Mucosa of descending colon (tissue), 3 donors: ENCODE data around the gene PFKL. TPM values are rescaled to one million over a fixed set of nuclear protein-coding genes. Genes with fewer than 3 reads are reported as not detected.

ENCODE experiments used
- ATAC-seq: fragments of 200-7000 bp; cut with Tn5 transposase; one replicate; pipeline ENCODE4 v1.9.1; 2020; ENCODE audit warnings: mild to moderate bottlenecking, moderate library complexity
- DNase-seq, 3 donors: peaks; one replicate each; pipeline ENCODE4 v3.0.0-alpha.2; 2020
- H3K36me3 ChIP-seq: fragments of 200-600 bp; one replicate; pipeline ENCODE4 v1.8.0; 2021; ENCODE audit warnings: low read depth, mild to moderate bottlenecking
- H3K4me1 ChIP-seq: fragments of 200-600 bp; one replicate; pipeline ENCODE4 v1.8.0; 2021; ENCODE audit warnings: low read depth, mild to moderate bottlenecking
- H3K4me3 ChIP-seq: fragments of 200-600 bp; one replicate; pipeline ENCODE4 v1.8.0; 2021; ENCODE audit warnings: mild to moderate bottlenecking
- H3K9me3 ChIP-seq: fragments of 200-600 bp; one replicate; pipeline ENCODE4 v1.8.0; 2021; ENCODE audit warnings: mild to moderate bottlenecking
- intact Hi-C, 2 donors: fragments of 100-400 bp; cut with DNase I in 1 of 2; cut with micrococcal nuclease in 1 of 2; formaldehyde crosslinking; loops; one replicate each; pipeline versions ENCODE4 v1.11.0 to v1.11.1; 2022; cut with DNase I, micrococcal nuclease
- total RNA-seq, 3 donors: library from RNA; stranded (reverse); fragmentation: NEBNext Ultra II Directional in 2 of 3; extraction: Animal tissue kit (Norgen Biotek cat#: 25700) in 2 of 3; gene quantifications; one replicate each; pipeline versions ENCODE4 v1.2.1 to v1.2.4, GENCODE V29; 2021 to 2023
- TF ChIP-seq, protein P1 (sequence below): fragments of 200-600 bp; IDR thresholded peaks from one replicate; pipeline ENCODE4 v1.8.0; 2022; ENCODE audit warnings: antibody characterized with exemption, mild to moderate bottlenecking
- donor health status: DM: no; HTN: no; CAD: no; lungs with moderate emphysema.
- donor health status: DM: no; HTN: no; CAD: no.
- donor health status: DM: no; HTN: yes; CAD: no.

The PFKL gene
- total RNA-seq, 3 donors from 2014 or later, result 150 to 299 (median 237) TPM

GRCh38 chr21:44332383-44332782 lies 32.5 kb downstream of the PFKL start:
- TF ChIP-seq, protein P1, sequence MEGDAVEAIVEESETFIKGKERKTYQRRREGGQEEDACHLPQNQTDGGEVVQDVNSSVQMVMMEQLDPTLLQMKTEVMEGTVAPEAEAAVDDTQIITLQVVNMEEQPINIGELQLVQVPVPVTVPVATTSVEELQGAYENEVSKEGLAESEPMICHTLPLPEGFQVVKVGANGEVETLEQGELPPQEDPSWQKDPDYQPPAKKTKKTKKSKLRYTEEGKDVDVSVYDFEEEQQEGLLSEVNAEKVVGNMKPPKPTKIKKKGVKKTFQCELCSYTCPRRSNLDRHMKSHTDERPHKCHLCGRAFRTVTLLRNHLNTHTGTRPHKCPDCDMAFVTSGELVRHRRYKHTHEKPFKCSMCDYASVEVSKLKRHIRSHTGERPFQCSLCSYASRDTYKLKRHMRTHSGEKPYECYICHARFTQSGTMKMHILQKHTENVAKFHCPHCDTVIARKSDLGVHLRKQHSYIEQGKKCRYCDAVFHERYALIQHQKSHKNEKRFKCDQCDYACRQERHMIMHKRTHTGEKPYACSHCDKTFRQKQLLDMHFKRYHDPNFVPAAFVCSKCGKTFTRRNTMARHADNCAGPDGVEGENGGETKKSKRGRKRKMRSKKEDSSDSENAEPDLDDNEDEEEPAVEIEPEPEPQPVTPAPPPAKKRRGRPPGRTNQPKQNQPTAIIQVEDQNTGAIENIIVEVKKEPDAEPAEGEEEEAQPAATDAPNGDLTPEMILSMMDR, result no peak
- DNase-seq (no peak), ATAC-seq (no peak)
- Histone ChIP-seq H3K4me3 (no peak overlapping the region), H3K4me1 (peaks cover 2% of the 10 kb centered on the region), H3K36me3 (no peaks in the 10 kb centered on the region), H3K9me3 (no peaks in the 10 kb centered on the region)
- intact Hi-C loops, result no loop called here

DNA sequence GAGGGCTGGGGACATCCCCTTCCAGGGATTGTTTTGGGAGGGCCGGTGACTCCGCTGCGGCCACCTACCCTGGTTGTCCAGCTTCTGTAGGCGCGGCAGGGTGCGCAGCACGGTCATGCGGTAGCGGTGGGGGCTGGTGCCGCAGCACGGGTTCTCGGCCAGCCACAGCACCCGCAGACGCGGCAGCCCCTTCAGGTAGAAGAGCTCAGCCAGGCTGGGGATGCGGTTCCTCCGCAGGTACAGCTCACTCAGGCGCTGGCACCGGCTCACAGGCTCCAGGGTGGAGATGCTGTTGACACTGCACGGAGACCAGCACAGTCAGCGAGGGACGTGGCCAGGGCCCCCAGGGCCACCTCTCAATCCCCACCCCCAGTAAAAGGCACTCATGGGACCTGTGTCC lies 33.1 kb downstream of the PFKL start:
- Histone ChIP-seq H3K9me3 (no peaks in the 10 kb centered on the region), H3K4me1 (peaks cover 5% of the 10 kb centered on the region), H3K36me3 (no peaks in the 10 kb centered on the region), H3K4me3 (no peak overlapping the region)
- TF ChIP-seq, protein P1, result no peak
- ATAC-seq (no peak), DNase-seq (no peak)
- intact Hi-C loops, result no loop called here

DNA sequence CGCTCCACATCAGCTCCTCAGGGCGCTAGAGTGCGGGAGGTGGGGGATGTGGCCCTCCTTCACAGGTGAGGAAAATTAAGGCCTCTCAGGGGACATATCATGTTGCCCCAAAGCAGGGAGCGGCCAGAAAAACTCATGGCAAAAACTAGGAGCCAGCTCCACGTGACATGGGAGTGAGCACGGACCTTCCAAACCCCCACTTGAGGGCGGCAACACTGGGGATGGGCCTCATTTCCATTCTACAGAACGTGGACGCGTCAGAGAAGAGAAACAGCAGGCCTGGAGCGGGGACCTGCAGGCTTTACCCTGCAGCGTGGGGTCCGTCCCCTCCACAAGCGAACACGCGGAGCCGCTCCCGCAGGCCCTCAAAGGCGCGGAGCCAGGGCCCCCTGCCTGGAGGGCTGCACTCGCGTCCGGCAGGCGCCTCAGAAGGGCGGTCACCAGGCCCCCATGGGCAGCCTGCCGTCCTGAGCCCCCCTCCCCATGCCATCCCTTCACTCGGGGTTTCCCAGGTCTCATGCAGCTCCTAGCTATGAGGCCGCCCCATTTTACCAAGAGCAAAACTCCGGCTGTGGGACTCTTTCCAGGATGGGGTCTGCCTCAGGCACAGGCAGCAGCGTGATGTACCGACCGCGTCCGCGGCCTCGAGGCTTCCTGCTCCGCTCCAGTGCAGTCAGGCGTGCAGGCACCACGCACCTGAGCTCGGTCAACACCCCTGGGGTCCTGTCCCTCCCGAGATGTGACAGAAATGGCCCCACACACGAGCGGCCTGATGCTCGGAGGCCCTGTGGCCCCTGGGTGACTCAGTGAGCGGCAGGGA lies 33.9 kb downstream of the PFKL start:
- DNase-seq (no peak), ATAC-seq (no peak)
- peaks cover 5% of the 10 kb centered on the region for H3K4me1 ChIP-seq
- no peak overlapping the region for H3K4me3 ChIP-seq
- H3K36me3 ChIP-seq, result no peaks in the 10 kb centered on the region
- TF ChIP-seq, protein P1, result no peak
- H3K9me3 ChIP-seq, result no peaks in the 10 kb centered on the region
- intact Hi-C loops, result no loop called here

DNA sequence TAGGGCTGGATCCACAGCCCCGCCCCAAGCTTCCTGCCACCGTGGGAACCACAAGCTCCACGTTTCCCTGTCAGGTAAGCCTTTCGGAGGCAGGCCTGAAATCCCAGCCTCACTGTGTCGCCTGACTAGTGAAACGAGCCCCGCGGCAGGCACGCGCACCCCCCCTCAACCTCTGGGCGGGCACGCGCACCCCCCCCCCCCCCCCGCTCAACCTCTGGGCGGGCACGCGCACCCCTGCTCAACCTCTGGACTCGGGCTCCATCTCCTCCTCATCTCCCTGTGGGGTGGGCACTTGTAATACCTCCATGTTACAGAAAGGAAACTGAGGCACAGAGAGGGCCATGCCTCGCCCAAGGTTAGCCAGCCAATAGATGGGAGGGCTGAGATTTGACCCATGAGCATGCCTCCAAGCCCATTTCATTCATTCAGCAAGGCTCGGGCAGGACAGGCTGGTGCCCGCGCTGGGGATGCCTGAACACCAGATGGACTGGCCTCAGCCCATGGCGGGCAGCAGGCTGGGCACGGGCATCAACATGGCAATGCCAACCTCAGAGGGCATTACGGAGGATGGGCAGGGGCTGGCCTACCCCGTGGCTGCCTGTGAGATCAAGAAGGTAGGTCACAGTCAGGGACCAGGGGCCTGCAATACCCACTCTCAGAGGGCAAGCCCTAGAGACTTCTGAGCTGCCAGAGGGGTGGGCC lies 34.6 kb downstream of the PFKL start:
- DNase-seq, result no peak
- Histone ChIP-seq H3K9me3 (no peaks in the 10 kb centered on the region), H3K36me3 (no peaks in the 10 kb centered on the region), H3K4me3 (no peak overlapping the region), H3K4me1 (peaks cover 5% of the 10 kb centered on the region)
- TF ChIP-seq, protein P1, result no peak
- no peak for ATAC-seq
- intact Hi-C loops, result no loop called here

- H3K4me3 ChIP-seq, result no peak overlapping the region
- DNase-seq (no peak), ATAC-seq (no peak)
- intact Hi-C loops, result no loop called here
- no peaks in the 10 kb centered on the region for H3K36me3 ChIP-seq
- TF ChIP-seq, protein P1, result no peak
- H3K9me3 ChIP-seq, result no peaks in the 10 kb centered on the region
- H3K4me1 ChIP-seq, result peaks cover 12% of the 10 kb centered on the region
Observed at GRCh38 chr21:44335266-44336059, 35.6 kb downstream of the PFKL start.
